ENCODE results near the gene OFD1.

The OFD1 gene

GRCh38 chrX:13734278-13735172 is at the start of gene OFD1, which contains the start of gene TRAPPC2:
TSS of gene OFD1 (plus strand) at chrX:13734748. CDS start at chrX:13735072, 324 bp downstream.
TSS of gene TRAPPC2 (minus strand) at chrX:13734620. CDS start at chrX:13719963, 14,657 bp downstream.
- TF ChIP-seq, protein P1, sequence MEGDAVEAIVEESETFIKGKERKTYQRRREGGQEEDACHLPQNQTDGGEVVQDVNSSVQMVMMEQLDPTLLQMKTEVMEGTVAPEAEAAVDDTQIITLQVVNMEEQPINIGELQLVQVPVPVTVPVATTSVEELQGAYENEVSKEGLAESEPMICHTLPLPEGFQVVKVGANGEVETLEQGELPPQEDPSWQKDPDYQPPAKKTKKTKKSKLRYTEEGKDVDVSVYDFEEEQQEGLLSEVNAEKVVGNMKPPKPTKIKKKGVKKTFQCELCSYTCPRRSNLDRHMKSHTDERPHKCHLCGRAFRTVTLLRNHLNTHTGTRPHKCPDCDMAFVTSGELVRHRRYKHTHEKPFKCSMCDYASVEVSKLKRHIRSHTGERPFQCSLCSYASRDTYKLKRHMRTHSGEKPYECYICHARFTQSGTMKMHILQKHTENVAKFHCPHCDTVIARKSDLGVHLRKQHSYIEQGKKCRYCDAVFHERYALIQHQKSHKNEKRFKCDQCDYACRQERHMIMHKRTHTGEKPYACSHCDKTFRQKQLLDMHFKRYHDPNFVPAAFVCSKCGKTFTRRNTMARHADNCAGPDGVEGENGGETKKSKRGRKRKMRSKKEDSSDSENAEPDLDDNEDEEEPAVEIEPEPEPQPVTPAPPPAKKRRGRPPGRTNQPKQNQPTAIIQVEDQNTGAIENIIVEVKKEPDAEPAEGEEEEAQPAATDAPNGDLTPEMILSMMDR (IDR thresholded peaks at IDR 0.05; ENCODE audit: control insufficient read depth, extremely low read depth, insufficient read depth): no peak
- DNase-seq (ENCODE audit: low read depth): peak; percentile 83
- peak within 1 kb of the TSS; percentile 80 for H3K4me3 ChIP-seq (ENCODE audit: low read depth, low read length)

DNA sequence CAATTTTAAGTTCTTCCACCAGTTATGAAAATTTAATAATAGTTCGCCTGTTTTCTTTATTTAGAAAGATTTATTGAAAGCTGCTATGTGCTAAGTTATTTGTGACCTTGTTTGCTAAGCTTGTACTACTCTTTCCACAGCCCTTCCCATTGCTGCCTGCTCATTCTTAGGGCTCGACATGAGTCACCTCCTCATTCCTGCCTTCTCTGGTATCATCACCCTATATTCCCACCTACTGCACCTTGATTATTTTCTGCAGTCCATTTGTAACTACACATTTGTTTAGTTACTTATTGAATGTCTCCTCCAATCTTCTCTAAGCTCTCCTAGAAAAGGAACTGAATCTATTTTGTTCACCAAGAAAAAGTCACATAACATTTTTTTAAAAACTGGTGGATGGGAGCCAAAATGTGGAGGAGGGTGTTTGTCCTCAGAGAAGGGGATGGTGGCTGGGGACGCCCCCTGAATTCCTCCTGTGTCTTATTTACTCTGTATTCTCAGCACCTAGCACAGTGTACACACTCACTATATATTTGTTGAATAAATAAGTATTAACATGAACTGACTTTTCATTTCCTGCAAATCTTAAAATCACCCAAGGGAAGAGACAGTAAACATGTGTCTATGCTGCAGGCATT is 49.3 kb upstream of the OFD1 start:
- no peak for DNase-seq (ENCODE audit: low read depth)
- TF ChIP-seq, protein P1 (IDR thresholded peaks at IDR 0.05; ENCODE audit: control insufficient read depth, extremely low read depth, insufficient read depth): no peak
- H3K4me3 ChIP-seq (ENCODE audit: low read depth, low read length): no peak overlapping the region

DNA sequence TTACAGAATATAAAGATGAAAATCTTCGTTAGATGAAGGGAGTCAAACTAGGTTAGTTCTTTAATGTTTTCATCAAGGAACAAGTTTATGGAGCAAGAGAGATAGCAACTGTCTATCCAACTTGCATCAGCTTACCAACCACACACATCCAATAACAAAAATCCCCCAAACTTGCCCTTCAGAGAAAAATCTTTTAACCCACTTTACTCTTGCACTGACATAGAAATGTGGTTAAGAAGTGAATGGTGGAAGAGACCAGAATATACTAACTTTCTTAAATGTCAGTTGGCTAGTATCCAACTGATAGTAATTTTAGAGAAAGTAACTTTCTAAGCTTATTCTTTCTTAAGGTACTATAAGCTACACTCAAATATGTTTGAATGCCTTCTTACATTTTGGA is 47.3 kb upstream of the OFD1 start:
- TF ChIP-seq, protein P1 (IDR thresholded peaks at IDR 0.05; ENCODE audit: control insufficient read depth, extremely low read depth, insufficient read depth): no peak
- no peak overlapping the region for H3K4me3 ChIP-seq (ENCODE audit: low read depth, low read length)
- DNase-seq (ENCODE audit: low read depth): no peak

DNA sequence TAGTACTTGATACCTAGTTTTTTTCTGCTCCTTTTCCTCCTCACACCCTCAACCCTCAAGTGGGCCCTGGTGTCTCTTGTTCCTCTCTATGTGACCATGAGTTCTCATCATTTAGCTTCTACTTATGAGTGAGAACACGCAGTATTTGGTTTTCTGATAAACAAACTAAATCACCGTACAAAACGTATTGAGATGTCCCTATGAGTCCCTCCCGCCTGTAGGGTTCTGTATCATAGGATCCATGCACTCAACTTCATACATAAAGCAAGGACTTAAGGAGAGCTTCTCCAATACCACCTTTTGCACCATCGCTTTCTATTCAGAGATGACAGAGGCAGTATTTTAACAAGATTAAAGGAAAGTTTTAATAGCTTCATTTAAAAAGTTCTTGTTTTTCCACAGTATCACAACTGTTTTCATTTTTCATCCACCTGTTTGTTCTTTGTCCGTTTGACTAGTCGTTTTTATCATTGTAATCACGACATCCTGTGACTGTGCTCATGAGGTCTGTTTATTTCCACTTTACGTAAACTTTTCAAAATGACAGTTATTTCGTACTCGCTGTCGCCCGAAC is 46.1 kb upstream of the OFD1 start:
- DNase-seq (ENCODE audit: low read depth): no peak
- H3K4me3 ChIP-seq (ENCODE audit: low read depth, low read length): peak overlapping the region; percentile 83
- TF ChIP-seq, protein P1 (IDR thresholded peaks at IDR 0.05; ENCODE audit: control insufficient read depth, extremely low read depth, insufficient read depth): no peak

DNA sequence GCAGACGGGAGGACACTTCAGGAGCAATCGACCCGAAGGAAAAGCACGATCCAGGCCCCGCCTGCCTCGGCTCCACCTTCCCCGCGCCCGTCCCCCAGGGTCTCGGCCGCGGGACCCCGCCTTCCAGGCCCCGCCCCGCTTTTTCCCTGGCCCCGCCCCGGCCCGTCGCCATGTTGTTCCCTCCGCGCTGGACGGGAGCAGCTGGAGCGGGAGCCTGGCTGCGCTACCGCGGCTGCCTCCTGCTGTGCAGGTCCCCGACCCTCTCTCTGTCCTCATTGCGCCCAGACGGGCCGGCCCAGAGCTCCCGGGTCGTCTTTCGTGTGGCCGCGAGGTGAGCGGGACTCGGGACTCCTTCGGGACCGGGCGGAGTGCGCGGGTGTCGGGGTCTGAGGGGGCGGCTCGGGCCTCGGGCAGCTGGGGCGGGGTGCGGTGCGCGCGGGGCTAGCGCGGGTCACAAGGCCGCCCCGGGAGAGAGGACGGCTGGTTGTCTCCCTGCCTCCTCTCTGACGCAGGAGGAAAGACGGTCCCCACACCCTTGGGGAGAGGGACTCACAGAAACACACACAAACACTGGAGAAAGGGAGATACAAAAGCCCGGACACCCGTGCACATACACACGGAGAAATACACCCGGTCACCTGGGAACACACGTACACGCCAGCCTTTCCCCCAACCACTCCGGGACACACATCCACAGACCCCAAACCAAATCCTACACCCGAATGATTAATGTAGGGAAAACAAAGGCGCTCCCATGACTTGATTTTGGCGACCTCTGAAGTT is 45.4 kb upstream of the OFD1 start, which contains the start of gene RAB9A:
Gene RAB9A (plus strand): TSS at position 171 of the 783 bp plus-strand sequence. CDS start 19,619 bp downstream, outside the sequence.
- DNase-seq (ENCODE audit: low read depth): peak; percentile 23
- peak within 1 kb of the TSS; percentile 83 for H3K4me3 ChIP-seq (ENCODE audit: low read depth, low read length)
- TF ChIP-seq, protein P1 (IDR thresholded peaks at IDR 0.05; ENCODE audit: control insufficient read depth, extremely low read depth, insufficient read depth): no peak

DNA sequence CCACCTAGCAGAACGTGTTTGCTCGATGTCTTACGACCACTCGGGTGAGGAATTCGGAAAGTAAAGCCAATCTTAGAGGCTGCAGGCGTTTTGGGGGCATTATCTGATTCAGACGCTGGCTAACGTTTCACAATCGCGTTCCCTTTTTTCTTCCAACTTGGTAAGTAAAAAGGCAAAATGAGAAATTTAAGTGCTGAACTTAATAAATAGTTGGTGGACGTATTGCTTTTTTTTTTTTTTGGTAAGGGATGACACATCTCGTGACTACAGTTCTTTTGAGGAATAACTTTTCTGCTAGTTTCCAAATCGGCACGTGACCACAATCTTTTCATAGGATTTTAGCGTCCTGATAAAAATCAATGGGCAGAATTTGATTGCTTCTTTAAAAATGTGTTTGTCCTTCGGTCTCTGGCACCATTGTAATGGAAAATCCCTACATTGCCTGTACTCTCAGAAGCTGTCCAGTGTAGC is 44.8 kb upstream of the OFD1 start:
- no peak for DNase-seq (ENCODE audit: low read depth)
- H3K4me3 ChIP-seq (ENCODE audit: low read depth, low read length): peak overlapping the region; percentile 83
- TF ChIP-seq, protein P1 (IDR thresholded peaks at IDR 0.05; ENCODE audit: control insufficient read depth, extremely low read depth, insufficient read depth): no peak

Data from LNCaP clone FGC (cell line).